ENCODE measurements around the gene RPL36A. TPM values are rescaled to one million over a fixed set of nuclear protein-coding genes. Genes with fewer than 3 reads are reported as not detected.

The RPL36A gene
- 105 to 164 TPM (median 110 TPM) in 3 replicates for total RNA-seq
- long read RNA-seq, transcript RPL36A-203 (5 exons, 910 nt) = major isoform, 121 of 131 reads
- long read RNA-seq, partial matches to known transcripts = 5 of 131 reads
- long read RNA-seq, other reads (novel, unspliced or antisense) = 1 of 131 reads

DNA sequence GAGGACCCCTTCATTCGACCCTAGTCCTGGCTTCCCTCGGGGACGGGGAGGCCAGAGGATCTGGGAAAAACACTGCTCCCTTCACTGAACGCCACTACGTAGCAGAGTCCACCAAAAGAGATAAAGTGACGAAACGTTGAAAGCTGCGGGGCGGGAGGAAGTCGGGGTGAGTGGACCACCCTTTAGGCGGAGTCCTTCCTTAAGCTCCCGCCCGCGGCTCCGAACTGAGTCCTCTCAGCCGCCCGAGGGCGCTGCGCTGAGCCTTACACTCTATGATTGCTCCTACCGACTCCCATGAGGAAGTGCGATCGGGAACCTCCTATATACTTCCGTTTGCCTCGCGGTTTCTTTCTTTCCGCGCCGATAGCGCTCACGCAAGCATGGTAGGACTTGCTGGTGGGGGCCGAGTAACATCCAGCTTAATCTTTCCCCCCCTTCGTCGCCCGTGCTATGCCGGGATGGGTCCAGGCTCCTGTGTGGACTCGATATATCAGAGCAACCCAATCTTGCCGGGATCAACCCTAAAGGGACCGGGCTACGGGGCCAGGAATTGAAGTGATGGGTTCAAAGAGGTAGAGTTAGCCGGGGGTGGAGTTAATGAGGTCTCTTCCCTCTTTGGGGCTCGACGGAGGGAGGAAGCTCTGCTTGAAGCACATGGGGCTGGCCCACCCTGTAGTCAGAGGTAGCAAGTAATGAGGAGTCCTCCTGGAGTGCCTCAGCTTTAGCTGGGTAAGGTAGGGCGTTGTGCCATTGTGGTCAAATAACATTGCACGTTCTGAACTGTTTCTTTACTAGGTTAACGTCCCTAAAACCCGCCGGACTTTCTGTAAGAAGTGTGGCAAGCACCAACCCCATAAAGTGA, at the start of gene RPL36A:
RPL36A (plus strand) TSS at position 348 of the 862 bp plus-strand sequence; CDS start at position 381, 33 bp downstream.
- TF ChIP-seq, protein P1, sequence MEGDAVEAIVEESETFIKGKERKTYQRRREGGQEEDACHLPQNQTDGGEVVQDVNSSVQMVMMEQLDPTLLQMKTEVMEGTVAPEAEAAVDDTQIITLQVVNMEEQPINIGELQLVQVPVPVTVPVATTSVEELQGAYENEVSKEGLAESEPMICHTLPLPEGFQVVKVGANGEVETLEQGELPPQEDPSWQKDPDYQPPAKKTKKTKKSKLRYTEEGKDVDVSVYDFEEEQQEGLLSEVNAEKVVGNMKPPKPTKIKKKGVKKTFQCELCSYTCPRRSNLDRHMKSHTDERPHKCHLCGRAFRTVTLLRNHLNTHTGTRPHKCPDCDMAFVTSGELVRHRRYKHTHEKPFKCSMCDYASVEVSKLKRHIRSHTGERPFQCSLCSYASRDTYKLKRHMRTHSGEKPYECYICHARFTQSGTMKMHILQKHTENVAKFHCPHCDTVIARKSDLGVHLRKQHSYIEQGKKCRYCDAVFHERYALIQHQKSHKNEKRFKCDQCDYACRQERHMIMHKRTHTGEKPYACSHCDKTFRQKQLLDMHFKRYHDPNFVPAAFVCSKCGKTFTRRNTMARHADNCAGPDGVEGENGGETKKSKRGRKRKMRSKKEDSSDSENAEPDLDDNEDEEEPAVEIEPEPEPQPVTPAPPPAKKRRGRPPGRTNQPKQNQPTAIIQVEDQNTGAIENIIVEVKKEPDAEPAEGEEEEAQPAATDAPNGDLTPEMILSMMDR (IDR thresholded peaks at IDR 0.05) = peak; percentile 81
- Mint-ChIP-seq H3K36me3 (ENCODE audit: low read depth) (peaks cover 3% of the 10 kb centered on the region), H3K4me1 (ENCODE audit: low read depth) (peaks cover 18% of the 10 kb centered on the region), H3K27ac (ENCODE audit: unreplicated experiment) (peak within 1 kb of the TSS; percentile 89), H3K4me3 (ENCODE audit: unreplicated experiment) (peak within 1 kb of the TSS; percentile 90), H3K9me3 (ENCODE audit: low read depth) (peaks cover 5% of the 10 kb centered on the region), H3K27me3 (ENCODE audit: low read depth) (no peaks in the 10 kb centered on the region)
- peak; percentile 94 for DNase-seq (ENCODE audit: low spot score)

DNA sequence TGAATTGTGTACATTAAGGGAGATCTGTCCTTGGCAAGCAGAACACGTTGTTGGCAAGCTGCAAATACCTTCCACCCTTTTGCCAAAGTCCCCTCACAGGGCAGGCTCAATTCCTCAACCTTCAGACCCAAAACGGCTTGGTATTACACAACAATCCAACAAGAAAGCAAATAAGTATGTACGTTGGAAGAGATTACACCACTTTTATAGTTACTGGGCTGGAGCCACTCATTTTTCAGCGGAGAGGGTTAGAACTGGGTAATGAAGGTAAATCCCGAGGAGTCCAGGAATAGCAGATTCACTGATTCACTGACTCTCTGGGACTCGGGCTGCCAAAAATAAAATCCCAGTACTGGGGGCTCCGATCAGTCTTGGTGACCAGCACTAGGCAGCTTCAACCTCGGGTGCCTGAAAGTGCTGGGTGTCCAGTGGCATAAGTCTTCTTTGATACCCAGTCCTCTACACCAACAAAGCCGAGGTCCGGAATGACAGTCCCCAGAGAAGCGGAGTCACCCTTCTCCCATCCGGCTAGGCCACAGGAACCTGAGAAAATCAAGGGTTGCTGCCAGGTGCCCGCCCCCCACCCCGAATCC, 42.9 kb upstream of the RPL36A start:
- peaks cover 2% of the 10 kb centered on the region for H3K36me3 Mint-ChIP-seq (ENCODE audit: low read depth)
- peaks cover 6% of the 10 kb centered on the region for H3K4me1 Mint-ChIP-seq (ENCODE audit: low read depth)
- peak overlapping the region; percentile 88 for H3K4me3 Mint-ChIP-seq (ENCODE audit: unreplicated experiment)
- H3K9me3 Mint-ChIP-seq (ENCODE audit: low read depth) = peaks cover 4% of the 10 kb centered on the region
- peak overlapping the region; percentile 75 for H3K27ac Mint-ChIP-seq (ENCODE audit: unreplicated experiment)
- no peaks in the 10 kb centered on the region for H3K27me3 Mint-ChIP-seq (ENCODE audit: low read depth)
- no peak for DNase-seq (ENCODE audit: low spot score)
- TF ChIP-seq, protein P1 (IDR thresholded peaks at IDR 0.05) = no peak

DNA sequence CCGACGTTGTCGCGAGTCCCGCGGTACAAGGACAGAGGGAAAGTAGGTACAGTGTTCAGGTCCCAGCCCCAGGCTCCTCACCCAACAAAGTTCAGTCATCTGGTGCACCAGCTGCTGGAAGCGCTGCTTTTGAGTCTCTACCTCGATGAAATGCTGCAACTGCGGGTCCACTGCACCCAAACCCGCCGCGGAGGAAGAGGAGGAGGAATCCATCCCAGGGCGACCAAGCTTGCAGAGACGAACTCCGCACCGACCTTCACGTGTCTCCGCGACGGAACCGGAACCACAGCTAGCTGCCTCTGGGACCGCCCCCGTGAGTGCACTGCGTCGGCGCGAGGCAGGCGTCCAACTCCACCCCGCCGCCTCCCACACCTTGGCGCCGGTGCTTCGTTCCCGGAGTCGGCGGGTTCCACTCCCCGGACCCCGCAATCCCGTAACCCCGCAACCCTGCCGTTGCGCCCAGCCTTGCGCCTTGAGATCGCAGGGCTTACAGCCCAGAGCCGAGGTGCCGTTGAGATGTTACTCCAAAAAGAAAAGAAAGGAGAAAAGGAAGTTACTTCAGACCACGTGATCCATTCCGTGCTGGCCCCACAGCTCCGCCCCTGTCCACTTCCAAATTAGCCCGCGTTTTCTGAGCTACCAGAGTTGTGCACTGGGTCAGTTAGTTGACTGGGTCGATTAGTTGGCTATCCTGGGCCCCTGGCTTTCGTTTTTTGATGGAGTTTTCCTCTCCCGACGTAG, 42.2 kb upstream of the RPL36A start, which contains the start of gene TIMM8A:
TIMM8A (minus strand) TSS at position 291 of the 741 bp plus-strand sequence; CDS start at position 213, 78 bp downstream.
- Mint-ChIP-seq H3K27me3 (ENCODE audit: low read depth) (no peaks in the 10 kb centered on the region), H3K9me3 (ENCODE audit: low read depth) (peaks cover 4% of the 10 kb centered on the region), H3K27ac (ENCODE audit: unreplicated experiment) (peak within 1 kb of the TSS; percentile 75), H3K4me1 (ENCODE audit: low read depth) (peaks cover 6% of the 10 kb centered on the region), H3K36me3 (ENCODE audit: low read depth) (peaks cover 2% of the 10 kb centered on the region), H3K4me3 (ENCODE audit: unreplicated experiment) (peak within 1 kb of the TSS; percentile 88)
- DNase-seq (ENCODE audit: low spot score) = no peak
- TF ChIP-seq, protein P1 (IDR thresholded peaks at IDR 0.05) = no peak

DNA sequence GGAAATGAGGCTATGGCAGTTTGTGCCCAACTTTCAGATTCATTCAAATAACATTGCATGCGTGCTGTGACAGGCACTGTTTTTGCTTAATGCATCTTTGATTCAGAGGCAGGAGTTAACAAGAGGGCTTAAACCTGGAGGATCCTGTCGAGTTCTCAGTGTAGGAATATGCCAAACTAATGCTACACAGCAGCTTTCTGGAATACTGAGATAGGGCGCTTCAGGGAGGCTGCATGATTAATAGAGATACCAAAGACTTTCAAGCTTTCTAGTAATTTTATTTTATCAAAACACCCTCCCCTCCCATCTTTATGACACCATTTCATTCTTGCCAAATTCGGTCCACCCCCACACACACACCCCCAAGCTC, 41.6 kb upstream of the RPL36A start:
- no peak for DNase-seq (ENCODE audit: low spot score)
- Mint-ChIP-seq H3K27ac (ENCODE audit: unreplicated experiment) (peak overlapping the region; percentile 75), H3K36me3 (ENCODE audit: low read depth) (peaks cover 2% of the 10 kb centered on the region), H3K9me3 (ENCODE audit: low read depth) (peaks cover 5% of the 10 kb centered on the region), H3K27me3 (ENCODE audit: low read depth) (no peaks in the 10 kb centered on the region), H3K4me3 (ENCODE audit: unreplicated experiment) (peak overlapping the region; percentile 88), H3K4me1 (ENCODE audit: low read depth) (peaks cover 6% of the 10 kb centered on the region)
- TF ChIP-seq, protein P1 (IDR thresholded peaks at IDR 0.05) = no peak
